ENCODE data around the gene ISG20. TPM values are rescaled to one million over a fixed set of nuclear protein-coding genes. Genes with fewer than 3 reads are reported as not detected.

The ISG20 gene
- total and polyA plus RNA-seq, 2 of the 8 experiments (the other 6 are each of a cell fraction or from before 2014, with no cell fraction given), result 2.9 to 5.2 TPM

DNA sequence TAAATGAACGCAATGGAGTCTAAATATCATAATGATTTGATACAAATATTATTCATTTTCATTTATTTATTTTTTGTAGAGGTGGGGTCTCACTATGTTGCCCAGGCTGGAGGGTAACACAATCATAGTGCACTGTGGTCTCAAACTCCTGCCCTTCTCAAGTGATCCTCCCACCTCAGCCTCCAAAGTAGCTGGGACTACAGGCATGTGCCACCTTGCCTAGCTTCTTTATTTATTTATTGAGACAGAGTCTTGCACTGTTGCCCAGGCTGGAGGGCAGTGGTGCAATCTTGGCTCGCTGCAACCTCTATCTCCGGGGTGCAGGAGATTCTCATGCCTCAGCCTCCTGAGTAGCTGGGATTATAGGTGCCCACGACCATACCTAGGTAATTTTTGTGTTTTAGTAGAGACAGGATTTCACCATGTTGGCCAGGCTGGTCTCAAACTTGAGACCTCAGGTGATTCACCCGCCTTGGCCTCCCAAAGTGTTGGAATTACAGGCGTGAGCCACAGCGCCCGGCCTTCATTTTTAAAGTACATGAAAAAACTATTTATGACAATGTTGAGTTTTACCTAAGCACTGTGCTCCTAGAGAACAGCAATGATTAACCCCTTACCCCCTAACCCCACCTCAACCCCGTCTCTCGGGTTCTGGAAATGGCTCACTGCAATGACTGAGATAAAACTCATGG, 21.6 kb upstream of the ISG20 start:
- Histone ChIP-seq H3K79me1 (ENCODE audit: low read depth, low read length) (0 out of 2 replicates have a peak, but pooled peaks cover 2% of the 10 kb centered on the region), H3K79me2 (ENCODE audit: control insufficient read depth in 1 of 2, insufficient read depth in 2 of 2, low read length in 2 of 2) (peaks cover 9 to 10% of the 10 kb centered on the region in 2 experiments), H2AFZ (ENCODE audit: low read length) (no peak overlapping the region), H3K4me2 (ENCODE audit: insufficient read depth in 1 of 2, low read depth in 2 of 2, low read length in 2 of 2) (no peak overlapping the region), H3K4me1 (replicated peaks in 1 of 4; ENCODE audit: control insufficient read depth in 3 of 4, insufficient read depth in 4 of 4, low read length in 3 of 4) (peaks cover 12 to 20% (median 17%) of the 10 kb centered on the region in 4 experiments), H2AK5ac (ENCODE audit: low read depth, low read length) (no peak overlapping the region; the same call in 1 of the 2 replicates), H3K27me3 (replicated peaks in 1 of 4; ENCODE audit: control insufficient read depth in 3 of 4, extremely low read depth in 1 of 4, insufficient read depth in 3 of 4, low read length in 3 of 4) (peaks cover 0 to 11% (median 5%) of the 10 kb centered on the region in 4 experiments; a peak in 5 of 7 replicates), H3K14ac (ENCODE audit: insufficient read length) (no peak overlapping the region), H4K91ac (replicated peaks; ENCODE audit: insufficient read length, low read length) (no peak overlapping the region), H3K23ac (ENCODE audit: insufficient read length) (no peak overlapping the region), H3K9ac (replicated peaks in 1 of 4; ENCODE audit: extremely low read depth in 1 of 4, low read depth in 3 of 4, low read length in 3 of 4) (no peak overlapping the region), H2BK12ac (ENCODE audit: low read depth, low read length) (no peak overlapping the region), H2BK5ac (ENCODE audit: low read depth, low read length) (no peak overlapping the region), H2BK15ac (ENCODE audit: low read length) (no peak overlapping the region), H2BK120ac (replicated peaks; ENCODE audit: low read depth, low read length) (no peak overlapping the region), H2BK20ac (ENCODE audit: low read length) (peak overlapping the region; percentile 64; the same call in 1 of the 2 replicates), H4K20me1 (replicated peaks in 1 of 2; ENCODE audit: control insufficient read depth in 1 of 2, insufficient read depth in 2 of 2, low read length in 2 of 2) (peaks cover 2 to 4% of the 10 kb centered on the region in 2 experiments), H4K5ac (ENCODE audit: insufficient read length, low read depth, low read length) (no peak overlapping the region), H3K18ac (ENCODE audit: extremely low read depth, low read length) (no peak overlapping the region), H3K27ac (ENCODE audit: low read depth, low read length) (no peak overlapping the region), H3K9me3 (ENCODE audit: insufficient read depth in 2 of 2, low read depth in 1 of 2, low read length in 1 of 2) (no peaks in the 10 kb centered on the region), H3K23me2 (ENCODE audit: low read depth, low read length) (peaks cover 11% of the 10 kb centered on the region), H3K4ac (replicated peaks; ENCODE audit: insufficient read length, low read depth, low read length) (no peak overlapping the region), H4K8ac (ENCODE audit: extremely low read depth, insufficient read depth, low read length) (no peak overlapping the region), H3K4me3 (ENCODE audit: extremely low read depth in 1 of 4, insufficient read depth in 2 of 4, low read depth in 3 of 4, low read length in 4 of 4) (no peak overlapping the region), H3K56ac (replicated peaks; ENCODE audit: insufficient read length, low read depth, low read length) (no peak overlapping the region), H3K36me3 (ENCODE audit: control insufficient read depth in 2 of 4, insufficient read depth in 4 of 4, low read length in 3 of 4) (no peaks in the 10 kb centered on the region; a peak in 1 of 8 replicates)
- TF ChIP-seq KDM1A (IDR thresholded peaks at IDR 0.05; ENCODE audit: borderline replicate concordance, low read length) (peak; percentile 48; the same call in 1 of the 2 replicates), CHD1 (IDR thresholded peaks at IDR 0.05; ENCODE audit: low read depth, low read length) (no peak), PHF8 (conservative IDR thresholded peaks at IDR 0.05; ENCODE audit: low read depth, low read length) (no peak), KDM5A (IDR thresholded peaks at IDR 0.05; ENCODE audit: low read length) (no peak)
- TF ChIP-seq, protein P1, sequence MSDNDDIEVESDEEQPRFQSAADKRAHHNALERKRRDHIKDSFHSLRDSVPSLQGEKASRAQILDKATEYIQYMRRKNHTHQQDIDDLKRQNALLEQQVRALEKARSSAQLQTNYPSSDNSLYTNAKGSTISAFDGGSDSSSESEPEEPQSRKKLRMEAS (IDR thresholded peaks at IDR 0.05), result no peak
- DNase-seq (ENCODE audit: low read depth in 1 of 2, low spot score in 2 of 2) (peak in 1 of 2 experiments; percentile 20), FAIRE-seq (no peak)
- CTCF ChIA-PET (ENCODE audit: partially characterized antibody), result interaction anchor here (0.9 to 6.0 kb wide), 7 partner anchors 8 to 149 kb away, joined by 3 to 41 read pairs (median 4); partner anchors contain the start of genes MRPL46 and MRPS11
- POLR2A ChIA-PET (ENCODE audit: partially characterized antibody), result interaction anchor here (1.3 to 7.0 kb wide), 3 partner anchors 11 to 21 kb away, joined by 5 to 61 read pairs (median 14); partner anchors contain the start of gene ISG20
- 88% methylated on average over 8 of the region's 10 CpGs; no CpG with 5 or more reads in 1 of the 2 experiments for WGBS, 2 experiments (ENCODE audit: extremely low coverage in 1 of 2, insufficient coverage in 1 of 2, insufficient read length in 1 of 2, insufficient replicate concordance in 2 of 2, low coverage in 1 of 2, low lambda C conversion rate in 2 of 2, missing lambda C conversion rate in 1 of 2)
